SU-DHL-6 (cell line): ENCODE measurements around the gene ITPKB.

Experiments used
- EZH2phosphoT487 ChIP-seq: fragments of 200-600 bp; sonication (generic), shearing (Covaris generic); conservative IDR thresholded peaks from 2 replicates; pipeline ENCODE4 v1.6.1; 2018; ENCODE audit warnings: mild to moderate bottlenecking, antibody characterized with exemption, low read length, moderate library complexity, mixed read lengths
- TF ChIP-seq, protein P1 (sequence below): fragments of 200-600 bp; sonication (generic); IDR thresholded peaks from one replicate; pipeline ENCODE4 v1.5.1; 2017; ENCODE audit warnings: antibody characterized with exemption, mild to moderate bottlenecking, low read length, moderate library complexity; ENCODE audit not compliant: insufficient read depth, poor library complexity, severe bottlenecking

- TF ChIP-seq, protein P1, sequence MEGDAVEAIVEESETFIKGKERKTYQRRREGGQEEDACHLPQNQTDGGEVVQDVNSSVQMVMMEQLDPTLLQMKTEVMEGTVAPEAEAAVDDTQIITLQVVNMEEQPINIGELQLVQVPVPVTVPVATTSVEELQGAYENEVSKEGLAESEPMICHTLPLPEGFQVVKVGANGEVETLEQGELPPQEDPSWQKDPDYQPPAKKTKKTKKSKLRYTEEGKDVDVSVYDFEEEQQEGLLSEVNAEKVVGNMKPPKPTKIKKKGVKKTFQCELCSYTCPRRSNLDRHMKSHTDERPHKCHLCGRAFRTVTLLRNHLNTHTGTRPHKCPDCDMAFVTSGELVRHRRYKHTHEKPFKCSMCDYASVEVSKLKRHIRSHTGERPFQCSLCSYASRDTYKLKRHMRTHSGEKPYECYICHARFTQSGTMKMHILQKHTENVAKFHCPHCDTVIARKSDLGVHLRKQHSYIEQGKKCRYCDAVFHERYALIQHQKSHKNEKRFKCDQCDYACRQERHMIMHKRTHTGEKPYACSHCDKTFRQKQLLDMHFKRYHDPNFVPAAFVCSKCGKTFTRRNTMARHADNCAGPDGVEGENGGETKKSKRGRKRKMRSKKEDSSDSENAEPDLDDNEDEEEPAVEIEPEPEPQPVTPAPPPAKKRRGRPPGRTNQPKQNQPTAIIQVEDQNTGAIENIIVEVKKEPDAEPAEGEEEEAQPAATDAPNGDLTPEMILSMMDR = no peak
- TF ChIP-seq EZH2phosphoT487 = no peak
These were observed 95.9 kb downstream of the ITPKB start for GRCh38 chr1:226643177-226643576.
